ENCODE measurements around the gene PRKAR1B.
"Not testable (repeated sequence)": the region's sequence is repeated elsewhere in the genome, so short reads cannot be mapped to it uniquely, and the experiment has no call there.

The PRKAR1B gene

DNA sequence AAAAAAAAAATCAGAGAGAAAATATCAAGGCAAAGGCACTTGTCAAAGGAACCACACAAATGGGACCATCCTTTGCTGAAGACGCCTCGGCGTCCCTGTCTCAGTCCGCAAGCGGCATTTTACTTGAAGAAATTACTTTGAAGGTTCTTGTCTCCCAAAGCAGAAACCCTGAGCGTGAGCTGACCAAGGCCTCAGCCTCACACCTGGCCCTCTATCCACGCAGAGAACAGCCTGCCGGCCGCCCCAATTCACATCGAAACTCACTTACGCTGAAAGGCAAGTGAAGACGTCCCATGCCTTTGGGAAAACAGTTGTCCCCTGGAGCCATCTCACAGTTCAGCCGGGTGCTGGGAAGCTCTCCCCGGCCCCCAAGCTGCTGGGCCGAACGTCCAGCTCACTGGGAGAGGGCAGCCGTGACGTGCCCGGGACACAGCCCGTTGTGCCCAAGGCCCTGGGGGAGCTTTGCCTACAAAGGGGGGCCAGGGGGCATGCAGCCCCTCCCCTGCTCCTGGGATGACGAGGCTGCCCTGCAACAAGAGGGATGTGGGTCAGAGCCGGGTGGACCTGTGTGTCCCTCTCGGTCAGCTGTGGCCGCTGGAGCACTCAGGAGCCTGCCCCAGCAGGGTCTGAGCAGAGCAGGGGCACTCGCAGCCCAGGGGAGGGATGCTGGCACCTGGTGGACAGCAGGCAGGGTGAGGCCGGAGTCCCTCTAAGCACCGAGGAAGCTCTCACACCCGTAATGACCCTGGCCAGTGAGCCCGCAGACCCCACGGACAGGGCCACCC lies 157.8 kb downstream of the PRKAR1B start:
- no peak for DNase-seq

DNA sequence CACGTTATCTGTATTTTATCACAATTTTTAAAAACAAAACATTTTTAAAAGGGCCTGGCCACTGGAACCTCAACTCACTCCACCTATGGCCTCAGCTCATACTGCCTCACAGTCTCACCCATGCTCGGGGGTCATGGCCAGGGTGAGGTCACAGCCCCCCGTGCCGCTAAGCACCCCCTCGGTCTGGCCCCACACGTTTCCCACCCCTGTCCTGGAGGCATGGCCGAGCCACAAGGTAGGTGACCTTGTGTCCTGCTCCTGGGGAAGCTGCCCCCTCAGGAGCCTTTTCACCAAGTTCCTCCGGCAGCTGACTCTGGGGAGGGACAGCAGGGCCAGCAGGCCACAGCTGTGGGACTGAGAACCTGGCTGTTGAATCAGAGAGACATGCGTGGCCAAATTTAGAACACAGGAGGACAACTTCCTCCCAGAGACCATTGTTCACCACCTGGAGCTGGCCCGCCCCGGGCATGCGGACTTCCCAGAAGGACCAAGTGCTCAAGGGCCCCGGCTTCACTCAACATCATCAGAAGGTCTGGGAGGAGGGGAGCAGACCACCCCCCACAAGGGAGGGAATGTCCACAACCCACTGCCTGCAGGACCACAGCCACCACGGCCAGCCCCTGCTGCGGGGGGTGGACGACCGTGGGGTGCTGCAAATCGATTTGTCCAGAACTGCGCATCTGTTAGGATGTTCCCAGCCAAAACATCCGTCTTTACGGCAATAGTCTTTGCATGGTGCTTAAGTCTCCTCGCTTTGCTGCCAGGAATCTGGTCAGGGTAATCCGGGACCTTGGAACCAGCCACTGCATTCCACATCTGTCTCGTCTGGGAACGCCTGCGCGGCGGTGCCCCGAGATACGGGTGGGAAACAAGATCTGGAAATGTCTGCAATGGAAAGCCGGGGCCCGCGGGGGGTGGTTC lies 158.8 kb downstream of the PRKAR1B start:
- no peak for DNase-seq

DNA sequence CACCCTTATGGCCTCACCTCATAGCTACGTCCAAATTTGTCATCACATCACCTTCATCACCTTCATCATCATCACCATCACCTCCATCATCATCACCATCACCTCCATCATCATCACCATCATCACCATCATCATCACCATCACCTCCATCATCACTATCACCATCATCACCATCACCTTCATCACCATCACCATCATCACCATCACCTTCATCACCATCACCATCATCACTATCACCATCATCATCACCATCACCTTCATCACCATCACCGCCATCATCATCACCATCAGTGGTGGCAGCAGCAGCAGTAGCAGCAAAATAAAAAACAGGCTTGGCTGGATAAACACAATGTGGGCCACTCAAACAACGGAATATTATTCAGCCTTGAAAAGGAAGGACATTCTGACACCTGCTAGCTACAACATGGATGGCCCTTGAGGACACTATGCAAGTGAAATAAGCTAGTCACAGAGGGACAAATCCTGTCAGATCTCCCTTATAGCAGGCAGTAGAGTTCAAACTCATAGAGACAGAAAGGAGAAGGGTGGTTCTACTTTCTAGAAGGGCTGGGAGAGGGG lies 159.7 kb downstream of the PRKAR1B start:
- no peak for DNase-seq

DNA sequence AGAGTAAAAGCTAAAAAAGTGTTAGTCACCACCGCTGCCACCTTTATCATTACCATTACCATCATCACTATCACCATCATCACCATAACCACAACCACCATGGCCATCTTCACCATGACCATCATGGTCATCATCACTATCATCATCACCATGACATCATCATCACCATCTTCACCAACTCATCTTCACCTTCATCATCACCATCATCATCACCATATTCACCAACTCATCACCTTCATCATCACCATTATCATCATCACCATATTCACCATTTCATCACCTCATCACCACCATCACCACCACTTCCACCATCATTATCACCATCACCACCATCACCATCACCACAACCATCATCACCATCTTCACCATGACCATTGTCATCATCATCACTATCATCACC lies 161.0 kb downstream of the PRKAR1B start:
- DNase-seq: no peak

DNA sequence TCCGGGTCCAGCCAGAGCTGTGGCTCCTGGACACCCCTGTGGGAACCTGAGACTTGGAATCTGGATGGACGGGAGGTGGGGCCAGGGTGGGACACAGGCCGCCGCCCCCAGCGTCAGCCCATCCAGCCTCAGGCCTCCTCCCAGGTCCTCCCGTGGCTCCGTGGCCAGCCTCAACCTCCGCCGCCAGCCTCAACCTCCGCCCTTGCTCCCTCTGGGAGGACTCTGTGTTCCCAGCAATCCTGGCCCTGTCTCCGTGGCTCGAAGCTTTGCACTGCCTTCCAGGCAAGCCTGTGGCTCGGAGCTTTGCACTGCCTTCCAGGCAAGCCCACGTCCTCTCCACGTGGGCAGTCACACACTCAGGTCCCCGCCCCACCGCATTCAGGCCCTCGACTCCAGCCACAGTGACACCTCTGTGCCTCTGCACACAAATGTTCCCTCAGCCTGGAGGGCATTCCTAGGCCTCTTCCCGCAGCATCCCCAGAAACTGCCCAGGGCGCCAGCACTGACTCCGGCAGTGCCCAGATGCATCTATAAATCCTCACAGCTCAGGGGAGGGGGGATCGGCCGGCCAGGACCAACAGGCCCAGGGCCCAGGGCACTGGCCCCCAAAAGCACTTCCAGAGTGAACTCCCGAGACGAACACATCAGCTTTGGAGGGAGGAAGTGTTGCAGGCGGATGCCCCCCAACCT lies 162.8 kb downstream of the PRKAR1B start:
- no peak for DNase-seq

DNA sequence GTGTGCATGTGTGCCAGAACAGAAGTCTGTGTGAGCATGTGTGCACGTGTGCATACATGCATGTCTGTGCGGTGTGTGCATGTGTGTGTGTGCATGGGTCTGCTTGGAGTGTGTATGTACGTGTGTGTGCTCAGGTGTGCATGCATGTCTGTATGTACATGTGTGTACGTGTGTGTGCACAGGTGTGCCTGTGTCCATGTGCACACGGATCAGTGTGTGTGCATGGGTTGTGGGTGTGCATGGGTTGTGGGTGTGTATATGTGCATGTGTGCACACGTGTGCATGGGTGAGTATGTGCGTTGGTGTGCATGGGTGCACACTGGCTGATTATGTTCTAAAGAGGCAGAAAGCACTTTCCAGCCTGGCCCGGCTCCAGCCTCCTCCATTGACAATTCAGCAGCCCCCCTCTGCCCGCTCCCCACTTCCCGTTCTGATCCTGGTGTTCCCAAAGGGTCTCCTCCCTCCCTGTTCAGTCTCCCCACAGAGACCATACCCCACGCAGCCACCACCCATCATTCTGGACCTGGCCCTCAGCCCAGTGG lies 163.4 kb downstream of the PRKAR1B start:
- no peak for DNase-seq

DNA sequence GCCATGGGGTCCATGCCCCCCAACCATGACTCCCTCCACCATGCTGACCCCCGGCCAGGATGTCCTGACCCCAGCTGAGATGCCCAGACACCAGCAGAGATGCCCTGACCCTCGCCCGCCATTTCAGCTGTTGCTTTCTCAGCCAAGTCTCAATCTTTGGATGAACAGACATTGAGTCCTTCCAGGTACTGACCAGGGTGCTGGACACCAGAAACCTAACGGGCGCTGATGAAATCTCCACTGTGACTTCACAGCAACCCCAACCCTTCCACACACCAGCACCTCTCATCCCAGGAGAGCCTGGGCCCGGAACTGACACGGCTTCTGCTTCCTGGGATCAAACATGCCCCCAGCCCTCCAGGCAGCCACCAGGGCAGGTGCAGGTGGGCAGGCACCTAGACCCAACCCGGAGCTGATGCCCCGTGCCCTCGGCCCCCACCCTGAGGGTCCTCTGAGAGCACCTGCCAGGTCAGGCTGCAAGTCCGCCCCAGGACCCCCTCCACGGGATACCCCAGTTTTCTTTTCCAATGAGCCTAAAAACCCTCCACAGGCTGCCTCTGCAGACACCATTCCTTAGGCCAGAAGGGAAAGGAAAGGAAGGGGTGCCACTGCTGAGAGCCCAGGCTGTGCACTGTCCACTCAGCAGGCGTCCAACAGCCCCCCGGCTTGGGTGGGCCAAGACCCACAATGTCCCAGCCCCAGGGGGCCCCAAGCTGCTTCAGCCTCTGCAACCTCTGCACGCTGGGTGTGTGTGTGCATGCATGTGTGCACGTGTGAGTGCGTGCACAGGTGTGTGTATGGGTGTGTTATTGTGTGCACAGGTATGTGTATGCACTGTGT lies 164.1 kb downstream of the PRKAR1B start:
- no peak for DNase-seq

DNA sequence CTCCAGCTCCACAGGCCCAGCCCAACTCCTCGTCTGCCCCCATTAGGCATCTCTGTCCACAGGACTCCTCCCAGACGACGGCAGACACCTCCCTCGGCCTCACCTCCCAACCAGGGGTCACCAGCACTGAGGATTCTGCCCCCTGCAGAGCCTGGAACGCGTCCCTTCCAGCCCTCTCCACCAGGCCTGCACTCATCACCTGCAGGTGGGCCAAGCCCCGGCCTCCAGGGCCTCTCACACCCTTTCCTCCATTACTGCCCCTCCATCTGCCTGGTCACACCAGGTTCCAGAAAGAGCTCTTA lies 164.8 kb downstream of the PRKAR1B start:
- no peak for DNase-seq

DNA sequence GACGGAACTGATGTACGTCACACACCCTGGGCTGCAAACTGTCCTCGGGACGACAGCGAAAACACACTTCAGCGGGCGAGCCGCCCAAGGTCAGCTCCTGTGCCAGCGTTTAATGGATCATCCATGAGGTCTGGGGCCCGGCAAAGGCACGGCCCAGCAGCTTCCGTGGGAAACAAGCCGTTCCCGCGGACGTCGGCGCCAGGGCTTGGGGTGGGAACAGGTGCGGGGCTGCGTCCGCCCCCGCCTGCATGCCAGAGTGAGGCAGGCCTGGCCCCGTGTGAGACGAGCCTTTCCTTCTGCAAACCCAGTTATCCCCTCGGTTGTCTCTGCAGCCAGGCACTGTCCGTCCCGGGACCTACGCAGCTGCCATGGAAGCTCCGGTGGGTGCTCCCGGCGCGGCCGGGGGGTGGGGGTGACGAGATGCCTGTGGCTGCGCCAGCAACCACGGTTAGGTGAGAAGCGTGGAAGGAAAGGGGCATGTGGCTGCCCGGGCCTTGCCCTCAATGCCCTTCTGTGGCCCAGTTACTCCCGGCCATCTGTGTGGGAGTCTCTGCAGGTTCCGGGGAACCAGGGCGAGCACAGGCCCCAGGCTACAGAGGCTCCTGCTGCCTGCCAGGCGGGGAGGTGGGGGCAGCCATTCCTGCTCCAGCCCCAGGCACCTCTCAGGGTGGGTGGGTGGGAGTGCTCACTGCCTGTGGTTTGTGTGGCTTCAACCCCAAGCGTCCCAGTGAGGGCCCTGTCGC lies 165.3 kb downstream of the PRKAR1B start:
- DNase-seq: no peak

DNA sequence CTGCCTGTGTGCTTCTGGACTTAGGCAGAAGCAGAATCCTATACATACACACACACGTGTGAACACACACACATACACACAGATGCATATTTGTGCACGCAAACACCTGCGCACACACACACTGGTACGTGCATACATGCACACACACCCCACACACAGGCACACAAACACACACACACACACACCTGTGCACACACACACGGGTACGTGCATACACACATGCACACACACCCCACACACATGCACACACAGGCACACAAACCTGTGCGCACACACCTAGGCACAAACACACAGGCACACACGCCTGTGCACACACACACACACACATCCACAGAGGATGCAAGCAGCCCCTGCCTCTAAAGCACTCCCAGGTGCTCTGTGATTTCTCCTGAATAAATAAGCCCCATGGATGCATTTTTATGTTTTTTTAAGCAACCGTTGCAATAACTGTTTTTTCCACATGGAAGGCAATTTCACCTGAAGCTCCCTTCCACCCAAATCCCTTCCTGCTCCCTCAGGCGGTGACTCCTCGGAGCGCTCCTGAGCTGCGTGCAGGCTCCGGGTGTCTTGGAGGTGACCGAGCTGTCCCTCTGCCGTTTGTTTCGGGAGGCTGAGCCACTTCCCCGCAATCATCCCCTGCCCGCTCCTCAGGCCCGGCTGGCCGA lies 166.0 kb downstream of the PRKAR1B start:
- no peak for DNase-seq

DNA sequence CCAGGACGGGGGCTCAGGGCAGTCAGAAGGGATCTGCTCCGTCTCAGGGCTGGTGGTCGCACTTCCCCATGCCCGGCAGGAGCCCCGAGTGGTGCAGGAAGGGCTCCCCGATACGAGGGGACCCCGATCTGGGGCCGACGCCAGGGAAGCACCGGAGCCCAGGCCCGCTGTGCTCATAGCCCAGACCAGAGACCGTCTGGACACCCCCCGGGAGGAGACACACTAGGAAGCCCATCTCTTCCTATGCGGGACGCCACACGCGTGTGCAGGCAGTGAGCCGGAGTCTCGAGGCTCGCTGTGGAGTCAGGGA lies 167.7 kb downstream of the PRKAR1B start:
- DNase-seq: no peak

DNA sequence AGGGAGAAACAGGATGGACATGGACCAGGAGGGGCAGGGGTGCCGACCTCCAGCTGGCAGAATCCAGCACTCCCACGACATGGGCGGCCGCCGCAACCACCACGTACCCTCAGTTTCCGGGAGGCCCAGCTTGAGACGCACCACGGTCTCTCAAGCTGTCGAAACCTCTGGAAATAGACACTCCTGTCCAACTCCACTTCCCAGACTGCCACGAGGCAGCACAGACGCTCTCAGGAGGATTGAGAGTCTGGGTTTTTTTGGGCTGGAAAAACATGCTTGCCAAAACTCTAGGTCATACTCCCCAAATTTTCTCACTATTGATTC lies 169.6 kb downstream of the PRKAR1B start:
- DNase-seq: no peak

DNA sequence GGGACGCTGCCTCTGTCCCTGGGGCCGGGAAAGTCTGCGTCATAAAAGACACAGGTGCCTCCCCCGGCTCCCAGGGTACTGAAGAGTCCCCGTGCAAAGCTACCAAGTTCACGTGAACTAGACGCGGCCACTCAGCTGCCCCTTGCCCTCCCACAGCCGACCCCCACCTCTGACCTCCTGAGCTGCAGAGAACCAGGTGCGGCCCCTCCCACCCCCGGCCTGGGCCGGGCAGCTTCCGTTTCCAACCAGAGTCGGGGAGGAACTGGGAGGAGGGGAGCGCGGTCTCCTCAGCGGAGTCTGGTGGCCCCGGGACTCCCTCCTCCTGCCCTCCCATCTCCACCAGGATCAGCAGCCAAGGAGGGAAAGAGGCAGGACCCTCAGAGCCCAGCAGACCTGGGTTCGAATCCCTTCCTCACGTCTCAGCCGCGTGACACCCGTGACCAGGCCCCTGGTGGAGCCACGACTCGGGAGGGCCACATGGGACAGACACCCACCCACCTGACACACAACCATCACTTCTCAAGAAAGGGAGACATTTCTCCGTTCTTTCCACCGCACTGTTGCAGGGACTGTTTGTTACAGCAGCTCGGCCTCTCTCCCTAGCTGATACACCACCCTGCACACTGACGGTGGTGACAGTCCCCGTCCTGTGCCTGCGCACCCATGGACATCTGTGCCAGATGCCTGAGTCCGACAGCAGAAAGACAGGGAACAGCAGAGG lies 170.1 kb downstream of the PRKAR1B start:
- no peak for DNase-seq

DNA sequence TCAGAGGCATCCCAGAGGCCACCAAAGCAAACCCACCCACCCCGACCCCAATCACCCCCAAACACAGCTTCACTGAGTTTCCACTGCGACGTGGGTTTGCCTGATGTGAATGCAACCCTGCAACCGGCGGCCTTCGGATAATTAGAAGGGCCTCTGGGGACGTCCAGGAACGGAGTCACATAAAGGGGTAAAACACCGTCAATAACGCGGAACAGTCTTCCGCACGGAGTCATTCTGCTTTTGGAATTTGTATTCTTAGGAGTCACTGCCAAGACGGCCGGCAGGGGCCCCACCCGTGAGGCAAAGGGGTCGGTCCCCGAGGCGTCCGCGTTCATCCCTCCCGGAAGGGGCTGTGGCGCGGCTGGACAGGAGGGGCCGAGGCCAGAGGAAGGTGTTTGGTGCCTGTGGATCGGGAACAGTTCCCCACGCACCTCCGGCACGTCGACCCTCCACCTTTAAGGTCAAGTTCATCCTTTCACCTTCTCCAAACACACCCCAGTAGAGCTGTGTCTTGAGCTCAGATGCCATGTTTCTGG lies 170.7 kb downstream of the PRKAR1B start:
- no peak for DNase-seq

DNA sequence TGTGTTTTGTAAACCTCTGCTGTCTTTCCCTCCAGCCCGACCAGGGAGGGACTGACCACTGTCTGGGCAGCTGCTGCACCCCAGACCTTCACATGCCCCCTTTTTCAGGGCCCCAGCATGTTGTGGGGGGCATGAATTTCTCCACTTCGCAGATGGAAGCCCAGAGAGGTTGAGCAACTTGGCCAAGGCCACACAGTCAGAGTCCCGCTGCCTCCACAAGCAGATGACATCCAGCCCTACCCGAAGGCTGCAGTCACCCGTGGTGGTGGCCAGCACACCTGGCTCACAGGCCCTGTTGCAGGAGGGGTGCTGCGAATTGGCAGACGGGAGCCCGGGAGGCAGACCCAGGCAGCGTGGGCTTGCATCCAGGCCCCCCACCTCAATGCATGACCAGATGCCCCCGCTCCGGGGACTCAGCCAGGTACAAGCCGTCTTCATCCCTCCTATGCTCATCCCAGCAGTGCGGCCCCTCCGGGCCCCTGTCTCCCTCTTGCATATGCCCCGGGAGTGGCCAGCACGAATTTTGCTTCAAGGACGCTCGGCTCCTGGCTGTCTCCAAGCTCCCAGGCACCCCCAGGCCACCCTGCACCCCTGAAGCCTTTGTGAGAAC lies 171.4 kb downstream of the PRKAR1B start:
- DNase-seq: no peak

DNA sequence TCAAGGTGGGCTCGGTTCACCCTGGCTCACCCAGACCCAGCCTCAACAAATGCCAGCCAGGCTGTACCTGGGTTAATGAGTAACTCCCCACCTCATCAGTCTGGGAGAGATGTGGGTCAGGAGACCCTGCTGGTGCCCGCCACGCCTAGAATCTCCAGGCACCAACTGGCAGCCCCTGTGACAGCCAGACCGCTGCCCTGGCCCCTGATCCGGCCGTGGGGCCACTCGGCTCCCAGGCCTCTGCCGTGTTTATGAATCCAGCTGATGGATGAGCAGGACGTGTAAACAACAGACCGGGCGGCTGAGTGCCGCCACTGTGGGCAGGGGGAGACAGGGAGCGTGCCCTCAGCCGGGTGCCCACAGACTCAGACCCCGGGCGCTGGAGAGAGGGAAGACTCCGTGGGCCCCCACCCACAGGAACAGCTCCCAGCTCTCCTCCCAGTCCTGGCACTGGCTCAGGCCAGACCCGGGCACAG lies 173.4 kb downstream of the PRKAR1B start:
- DNase-seq: no peak

DNA sequence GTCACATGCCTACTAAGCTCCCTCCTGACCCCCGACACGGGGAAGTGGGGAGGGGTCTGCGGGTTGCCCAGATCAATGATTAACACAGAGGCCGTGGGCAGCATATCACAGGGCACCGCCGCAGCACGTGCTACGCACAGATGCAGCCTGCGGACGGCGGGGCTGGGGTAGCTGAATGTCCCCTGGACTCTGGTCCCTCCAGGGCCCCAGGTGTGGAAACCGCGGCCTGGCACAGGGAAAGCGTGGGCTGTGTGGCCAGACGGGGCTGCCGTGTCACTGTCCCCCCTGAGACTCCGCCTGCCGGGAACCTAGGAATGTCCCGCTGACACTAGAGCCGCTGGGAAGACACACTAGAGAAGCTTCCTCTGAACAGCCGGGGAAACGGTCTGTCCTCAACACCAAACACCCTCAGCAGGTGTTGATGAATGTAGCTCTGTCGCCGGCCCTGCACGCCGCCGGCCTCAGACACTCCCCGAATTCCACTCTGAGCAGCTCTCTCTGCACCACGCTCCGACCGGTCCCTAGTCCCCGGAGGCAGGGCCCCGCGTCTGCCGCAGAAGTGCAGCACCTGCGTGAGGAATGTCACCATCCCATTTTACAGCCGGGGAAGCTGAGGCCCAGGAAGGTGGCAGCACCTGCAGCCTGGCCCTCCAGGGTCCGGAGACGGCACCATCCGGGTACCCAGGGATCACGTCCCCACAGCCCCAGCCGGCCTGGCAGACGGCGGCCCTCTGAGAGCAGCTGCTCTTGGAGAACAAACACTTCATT lies 174.0 kb downstream of the PRKAR1B start:
- DNase-seq: no peak

DNA sequence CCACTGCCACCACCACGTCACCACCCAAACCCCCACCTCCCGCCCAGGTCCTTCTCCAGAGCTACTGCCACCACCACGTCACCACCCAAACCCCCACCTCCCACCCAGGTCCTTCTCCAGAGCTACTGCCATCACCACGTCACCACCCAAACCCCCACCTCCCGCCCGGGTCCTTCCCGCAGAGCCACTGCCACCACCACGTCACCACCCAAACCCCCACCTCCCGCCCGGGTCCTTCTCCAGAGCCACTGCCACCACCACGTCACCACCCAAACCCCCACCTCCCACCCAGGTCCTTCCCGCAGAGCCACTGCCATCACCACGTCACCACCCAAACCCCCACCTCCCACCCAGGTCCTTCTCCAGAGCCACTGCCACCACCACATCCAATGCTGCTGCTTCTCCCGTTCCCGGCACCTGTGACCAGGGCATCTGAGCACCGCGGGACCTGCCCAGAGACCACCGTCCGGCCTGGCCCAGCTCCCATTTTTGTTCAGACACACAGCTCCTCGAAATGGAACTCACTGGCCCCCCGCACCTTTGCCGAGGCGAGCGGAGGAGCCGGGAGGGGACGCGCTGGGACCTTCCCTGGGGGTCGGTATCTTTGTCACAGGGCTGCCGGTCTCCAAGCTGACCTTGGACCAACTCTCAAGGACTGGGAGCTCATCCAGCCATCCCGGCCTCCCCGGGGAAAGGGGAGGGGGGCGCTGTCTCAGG lies 174.8 kb downstream of the PRKAR1B start:
- not testable (repeated sequence) for DNase-seq
